ENCODE data around the gene THEM5. TPM values are rescaled to one million over a fixed set of nuclear protein-coding genes. Genes with fewer than 3 reads are reported as not detected.

THEM5 gene
- total RNA-seq, 1 donor from 2014 or later = not detected

- peaks cover 11% of the 10 kb centered on the region for H3K4me1 ChIP-seq
- TF ChIP-seq, protein P1, sequence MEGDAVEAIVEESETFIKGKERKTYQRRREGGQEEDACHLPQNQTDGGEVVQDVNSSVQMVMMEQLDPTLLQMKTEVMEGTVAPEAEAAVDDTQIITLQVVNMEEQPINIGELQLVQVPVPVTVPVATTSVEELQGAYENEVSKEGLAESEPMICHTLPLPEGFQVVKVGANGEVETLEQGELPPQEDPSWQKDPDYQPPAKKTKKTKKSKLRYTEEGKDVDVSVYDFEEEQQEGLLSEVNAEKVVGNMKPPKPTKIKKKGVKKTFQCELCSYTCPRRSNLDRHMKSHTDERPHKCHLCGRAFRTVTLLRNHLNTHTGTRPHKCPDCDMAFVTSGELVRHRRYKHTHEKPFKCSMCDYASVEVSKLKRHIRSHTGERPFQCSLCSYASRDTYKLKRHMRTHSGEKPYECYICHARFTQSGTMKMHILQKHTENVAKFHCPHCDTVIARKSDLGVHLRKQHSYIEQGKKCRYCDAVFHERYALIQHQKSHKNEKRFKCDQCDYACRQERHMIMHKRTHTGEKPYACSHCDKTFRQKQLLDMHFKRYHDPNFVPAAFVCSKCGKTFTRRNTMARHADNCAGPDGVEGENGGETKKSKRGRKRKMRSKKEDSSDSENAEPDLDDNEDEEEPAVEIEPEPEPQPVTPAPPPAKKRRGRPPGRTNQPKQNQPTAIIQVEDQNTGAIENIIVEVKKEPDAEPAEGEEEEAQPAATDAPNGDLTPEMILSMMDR (IDR thresholded peaks at IDR 0.05) = no peak
- intact Hi-C loops (cut with DNase I) = no loop called here
- ATAC-seq (no peak), DNase-seq (no peak)
- H3K9me3 ChIP-seq = no peaks in the 10 kb centered on the region
- no peaks in the 10 kb centered on the region for H3K27me3 ChIP-seq
- no peak overlapping the region for H3K27ac ChIP-seq
- no peaks in the 10 kb centered on the region for H3K36me3 ChIP-seq
- H3K4me3 ChIP-seq = no peak overlapping the region
These were observed 779 bp downstream of the THEM5 start for GRCh38 chr1:151852733-151853132.

GRCh38 chr1:151851886-151852285 lies 1.6 kb downstream of the THEM5 start:
- H3K9me3 ChIP-seq = no peaks in the 10 kb centered on the region
- intact Hi-C loops (cut with DNase I) = no loop called here
- no peak for DNase-seq
- no peak for ATAC-seq
- H3K4me3 ChIP-seq = no peak overlapping the region
- H3K27ac ChIP-seq = no peak overlapping the region
- no peaks in the 10 kb centered on the region for H3K36me3 ChIP-seq
- TF ChIP-seq, protein P1 (IDR thresholded peaks at IDR 0.05) = no peak
- no peaks in the 10 kb centered on the region for H3K27me3 ChIP-seq
- H3K4me1 ChIP-seq = peaks cover 11% of the 10 kb centered on the region

DNA sequence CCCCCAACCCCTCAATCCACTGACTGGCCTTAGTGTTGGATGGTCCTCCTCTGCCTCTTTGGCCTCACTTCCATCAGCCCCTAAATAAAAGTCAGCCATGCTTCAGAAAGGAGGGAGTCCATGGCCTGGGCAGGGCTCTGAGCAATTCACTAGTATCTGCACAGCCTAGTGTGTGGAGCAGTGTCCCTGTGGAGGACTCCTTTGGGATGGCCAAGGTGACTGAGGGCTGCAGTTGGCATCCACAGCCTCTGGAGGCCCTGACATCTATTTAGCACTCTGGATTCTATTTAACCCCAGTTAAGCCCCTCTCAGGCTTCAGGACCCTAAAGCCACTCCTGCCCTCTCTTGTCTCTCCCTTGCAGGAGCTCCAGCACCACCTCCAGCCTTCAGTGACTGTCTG lies 3.6 kb downstream of the THEM5 start:
- intact Hi-C loops (cut with DNase I) = no loop called here
- no peak overlapping the region for H3K4me3 ChIP-seq
- no peaks in the 10 kb centered on the region for H3K36me3 ChIP-seq
- TF ChIP-seq, protein P1 (IDR thresholded peaks at IDR 0.05) = no peak
- no peak overlapping the region for H3K27ac ChIP-seq
- DNase-seq = no peak
- no peaks in the 10 kb centered on the region for H3K27me3 ChIP-seq
- no peaks in the 10 kb centered on the region for H3K9me3 ChIP-seq
- ATAC-seq = no peak
- H3K4me1 ChIP-seq = peaks cover 11% of the 10 kb centered on the region

DNA sequence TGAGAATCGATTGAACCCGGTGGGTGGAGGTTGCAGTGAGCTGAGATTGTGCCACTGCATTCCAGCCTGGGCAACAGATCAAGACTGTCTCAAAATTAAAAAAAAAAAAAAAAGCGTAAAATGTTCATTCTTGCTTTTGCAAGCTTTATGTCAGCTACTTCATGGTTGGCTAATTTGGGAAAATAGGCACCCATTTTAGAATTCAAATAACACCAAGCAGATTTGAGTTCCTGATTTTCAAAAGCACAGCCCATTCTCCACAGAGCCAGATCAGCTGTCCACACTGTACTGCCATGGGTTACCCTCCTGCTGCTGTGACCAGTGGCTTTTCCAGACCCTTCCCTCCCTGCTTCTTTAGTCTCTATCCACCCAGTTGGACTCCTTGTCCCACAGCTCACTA lies 4.4 kb downstream of the THEM5 start:
- H3K27ac ChIP-seq = no peak overlapping the region
- H3K36me3 ChIP-seq = no peaks in the 10 kb centered on the region
- peaks cover 11% of the 10 kb centered on the region for H3K4me1 ChIP-seq
- intact Hi-C loops (cut with DNase I) = no loop called here
- no peak for ATAC-seq
- H3K4me3 ChIP-seq = no peak overlapping the region
- DNase-seq = no peak
- H3K27me3 ChIP-seq = no peaks in the 10 kb centered on the region
- no peaks in the 10 kb centered on the region for H3K9me3 ChIP-seq
- TF ChIP-seq, protein P1 (IDR thresholded peaks at IDR 0.05) = no peak

DNA sequence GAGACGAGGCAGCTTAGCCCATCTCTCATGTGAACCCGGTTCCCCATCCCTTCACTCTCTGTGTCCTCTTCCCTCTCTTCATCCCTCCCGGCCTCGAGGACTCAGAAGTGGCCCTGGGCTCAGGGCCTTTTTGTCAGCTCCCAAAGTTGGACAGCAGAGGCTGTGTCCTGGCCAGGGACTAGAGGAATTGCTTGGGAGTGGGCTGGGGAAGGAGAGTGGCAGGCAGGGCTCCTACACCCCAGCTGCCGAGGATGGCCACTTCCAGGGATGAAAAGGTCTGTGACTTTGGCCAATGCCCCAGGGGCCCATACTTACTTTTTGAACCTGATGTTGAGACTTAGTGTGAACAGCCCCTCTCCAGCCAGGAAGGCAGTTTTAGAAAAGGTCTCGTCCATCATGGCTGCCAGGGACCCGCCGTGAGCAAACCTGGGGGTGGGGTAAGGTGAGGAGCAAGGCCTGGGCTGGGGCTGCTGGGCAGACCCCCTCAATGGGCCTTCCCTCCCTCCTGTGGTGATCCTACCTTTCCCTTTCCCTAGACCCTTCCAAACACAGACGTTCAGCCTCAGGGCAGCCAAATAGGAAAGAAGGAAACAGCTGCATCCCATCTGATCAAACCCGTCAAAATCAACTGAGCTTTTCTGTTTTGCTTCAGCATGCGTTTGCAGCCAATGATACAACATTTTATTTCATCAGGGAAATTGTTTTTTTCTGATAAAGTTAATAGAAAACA lies 5.5 kb downstream of the THEM5 start:
- DNase-seq (no peak), ATAC-seq (no peak)
- Histone ChIP-seq H3K27me3 (no peaks in the 10 kb centered on the region), H3K27ac (no peak overlapping the region), H3K9me3 (no peaks in the 10 kb centered on the region), H3K4me3 (no peak overlapping the region), H3K4me1 (peaks cover 11% of the 10 kb centered on the region), H3K36me3 (no peaks in the 10 kb centered on the region)
- TF ChIP-seq, protein P1 (IDR thresholded peaks at IDR 0.05) = no peak
- intact Hi-C loops (cut with DNase I) = no loop called here

Measured in upper lobe of right lung (tissue), 1 donor.